BJ (cell line): ENCODE results near the gene CELSR3. TPM values are rescaled to one million over a fixed set of nuclear protein-coding genes. Genes with fewer than 3 reads are reported as not detected.

Source experiments
- CTCF ChIA-PET: fragments of 350-600 bp; formaldehyde crosslinking; extraction: SDS; loops from one replicate; lab custom pipeline; 2021; ENCODE audit warnings: antibody characterized with exemption, inconsistent platforms; lab: Yijun Ruan, JAX
- POLR2A ChIA-PET: fragments of 300-600 bp; sonication (Branson Sonifier 250); formaldehyde crosslinking; extraction: SDS; loops from one replicate; lab custom pipeline; 2021; ENCODE audit warnings: antibody characterized with exemption; lab: Charles Lee
- DNase-seq: peaks from one replicate; pipeline ENCODE4 v3.0.0-alpha.2; 2011; ENCODE audit warnings: low read depth
- H3K27me3 ChIP-seq: 2 replicates; pipeline ENCODE4 v1.6.0; 2011; ENCODE audit warnings: low read length; ENCODE audit not compliant: control insufficient read depth, insufficient read depth
- H3K36me3 ChIP-seq: 2 replicates; pipeline ENCODE4 v1.5.1; 2011; ENCODE audit warnings: low read length; ENCODE audit not compliant: control insufficient read depth, insufficient read depth
- H3K4me3 ChIP-seq: 2 replicates; pipeline ENCODE4 v1.5.1; 2011; ENCODE audit warnings: low read depth, mild to moderate bottlenecking, control low read depth, low read length
- CTCF ChIP-seq: IDR thresholded peaks from 2 replicates; pipeline ENCODE4 v1.5.1; 2011; ENCODE audit warnings: low read depth, mild to moderate bottlenecking, control low read depth, inconsistent platforms, low read length, moderate library complexity; ENCODE audit not compliant: insufficient read depth
- polyA plus RNA-seq: library from polyadenylated mRNA; depleted of rRNA; stranded (reverse); fragments of >200 nt; gene quantifications from 2 replicates; pipeline ENCODE4 v1.2.3, GENCODE V29; 2011

CELSR3 gene
- polyA plus RNA-seq, 1 experiment, result 0.88 TPM

GRCh38 chr3:48690846-48691458, 28.3 kb upstream of the CELSR3 start:
- no peak for DNase-seq
- H3K36me3 ChIP-seq, result peaks cover 45% of the 10 kb centered on the region
- ChIA-PET POLR2A (no interaction called here), CTCF (no interaction called here)
- no peak overlapping the region for H3K4me3 ChIP-seq
- no peak for TF ChIP-seq CTCF
- no peaks in the 10 kb centered on the region for H3K27me3 ChIP-seq

- H3K36me3 ChIP-seq, result peaks cover 40% of the 10 kb centered on the region
- POLR2A ChIA-PET, result no interaction called here
- CTCF ChIA-PET, result interaction anchor here (0.7 kb wide), 1 partner anchor 19 kb away, joined by 4 read pairs; no protein-coding TSS in a partner anchor
- no peak overlapping the region for H3K4me3 ChIP-seq
- H3K27me3 ChIP-seq, result no peaks in the 10 kb centered on the region
- no peak for DNase-seq
- TF ChIP-seq CTCF, result no peak
Observed at GRCh38 chr3:48689384-48689783, 26.7 kb upstream of the CELSR3 start.

- CTCF ChIA-PET, result interaction anchor here (0.9 kb wide), 1 partner anchor 130 kb away, joined by 3 read pairs; no protein-coding TSS in a partner anchor
- peaks cover 36% of the 10 kb centered on the region for H3K36me3 ChIP-seq
- POLR2A ChIA-PET, result no interaction called here
Observed at GRCh38 chr3:48688737-48689075, 26.0 kb upstream of the CELSR3 start.

GRCh38 chr3:48688032-48688736, 25.5 kb upstream of the CELSR3 start:
- Histone ChIP-seq H3K27me3 (no peaks in the 10 kb centered on the region), H3K36me3 (peaks cover 33% of the 10 kb centered on the region), H3K4me3 (no peak overlapping the region)
- ChIA-PET POLR2A (no interaction called here), CTCF (interaction anchor here (0.6 to 0.9 kb wide), 2 partner anchors 24 to 130 kb away, joined by 3 read pairs; no protein-coding TSS in a partner anchor)
- no peak for TF ChIP-seq CTCF
- DNase-seq, result no peak

More at GRCh38 chr3:48688737-48689075, 26.0 kb upstream of the CELSR3 start:
- Histone ChIP-seq H3K27me3 (no peaks in the 10 kb centered on the region), H3K4me3 (no peak overlapping the region)
- DNase-seq, result no peak
- TF ChIP-seq CTCF, result no peak

- ChIA-PET POLR2A (no interaction called here), CTCF (interaction anchor here (1.0 to 1.8 kb wide), 5 partner anchors 9 to 53 kb away, joined by 3 to 13 read pairs (median 5); no protein-coding TSS in a partner anchor)
- peaks cover 29% of the 10 kb centered on the region for H3K36me3 ChIP-seq
- no peaks in the 10 kb centered on the region for H3K27me3 ChIP-seq
- no peak for TF ChIP-seq CTCF
- H3K4me3 ChIP-seq, result no peak overlapping the region
- DNase-seq, result no peak
Observed at GRCh38 chr3:48687220-48687678, 24.6 kb upstream of the CELSR3 start.
